Heart left ventricle (tissue), 13 donors: ENCODE data around the gene RREB1.

Experiments
- POLR2A ChIP-seq, 2 donors: fragments of 450-650 bp; IDR thresholded peaks; one replicate each; pipeline ENCODE4 v1.6.1; 2017; ENCODE audit warnings: antibody characterized with exemption in 2 of 2, mild to moderate bottlenecking in 2 of 2, moderate library complexity in 2 of 2
- TF ChIP-seq, protein P1 (sequence below), 12 donors: fragments of 200-600 bp; sonication (generic) in 4 of 12; IDR thresholded peaks; one replicate each; pipeline versions ENCODE4 v1.5.0 to v1.8.0; 2018 to 2022; ENCODE audit warnings: antibody characterized with exemption in 12 of 12, mild to moderate bottlenecking in 5 of 12
- donor health status: ischemic (EF 13 %, LVEDD 7.1; RV severe dilation, severe dysfunction).
- donor health status: DM: no; HTN: yes; CAD: no.
- donor health status: DM: no; HTN: no; CAD: no.
- donor health status: ischemic (EF 25% LVEDD 6.9; RV normal size, moderate dysfunction).
- donor health status: ischemic (EF 25% LVEDD 5.7; RV mildly dilated, moderate dysfunction).
- donor health status: ischemic (EF 35%, LVEDD 5.7; RV mildly dilated, moderate dysfunction).
- donor health status: nonischemic (EF 11% LVEDD 7.7; RV severe dilation, severe dysfunction).
- donor health status: DM: yes; HTN: yes; CAD: no.
- donor health status: PGD.
- donor health status: ischemic (EF 29% LVEDD 5.4; RV normal size, mild dysfunction).
- donor health status: nonischemic (EF 23%, LVEDD 6.1; RV moderate dilation, normal function).

DNA sequence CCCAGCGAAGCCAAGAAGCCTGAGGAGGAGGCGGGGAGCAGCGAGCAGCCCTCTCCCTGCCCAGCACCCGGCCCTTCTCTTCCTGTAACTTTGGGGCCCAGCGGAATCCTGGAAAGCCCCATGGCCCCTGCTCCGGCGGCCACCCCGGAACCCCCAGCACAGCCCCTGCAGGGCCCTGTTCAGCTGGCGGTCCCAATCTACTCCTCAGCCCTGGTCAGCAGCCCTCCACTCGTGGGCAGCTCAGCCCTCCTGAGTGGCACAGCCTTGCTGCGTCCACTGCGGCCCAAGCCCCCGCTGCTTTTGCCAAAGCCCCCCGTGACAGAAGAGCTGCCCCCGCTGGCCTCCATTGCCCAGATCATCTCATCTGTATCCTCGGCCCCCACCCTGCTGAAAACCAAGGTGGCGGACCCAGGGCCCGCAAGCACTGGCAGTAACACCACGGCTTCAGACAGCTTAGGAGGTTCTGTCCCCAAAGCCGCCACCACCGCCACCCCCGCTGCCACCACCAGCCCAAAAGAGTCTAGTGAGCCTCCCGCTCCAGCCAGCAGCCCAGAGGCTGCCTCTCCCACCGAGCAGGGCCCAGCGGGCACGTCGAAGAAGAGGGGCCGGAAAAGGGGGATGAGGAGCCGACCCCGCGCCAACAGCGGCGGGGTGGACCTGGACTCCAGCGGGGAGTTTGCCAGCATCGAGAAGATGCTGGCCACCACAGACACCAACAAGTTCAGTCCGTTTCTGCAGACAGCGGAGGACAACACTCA, 123.4 kb downstream of the RREB1 start:
- TF ChIP-seq, protein P1, sequence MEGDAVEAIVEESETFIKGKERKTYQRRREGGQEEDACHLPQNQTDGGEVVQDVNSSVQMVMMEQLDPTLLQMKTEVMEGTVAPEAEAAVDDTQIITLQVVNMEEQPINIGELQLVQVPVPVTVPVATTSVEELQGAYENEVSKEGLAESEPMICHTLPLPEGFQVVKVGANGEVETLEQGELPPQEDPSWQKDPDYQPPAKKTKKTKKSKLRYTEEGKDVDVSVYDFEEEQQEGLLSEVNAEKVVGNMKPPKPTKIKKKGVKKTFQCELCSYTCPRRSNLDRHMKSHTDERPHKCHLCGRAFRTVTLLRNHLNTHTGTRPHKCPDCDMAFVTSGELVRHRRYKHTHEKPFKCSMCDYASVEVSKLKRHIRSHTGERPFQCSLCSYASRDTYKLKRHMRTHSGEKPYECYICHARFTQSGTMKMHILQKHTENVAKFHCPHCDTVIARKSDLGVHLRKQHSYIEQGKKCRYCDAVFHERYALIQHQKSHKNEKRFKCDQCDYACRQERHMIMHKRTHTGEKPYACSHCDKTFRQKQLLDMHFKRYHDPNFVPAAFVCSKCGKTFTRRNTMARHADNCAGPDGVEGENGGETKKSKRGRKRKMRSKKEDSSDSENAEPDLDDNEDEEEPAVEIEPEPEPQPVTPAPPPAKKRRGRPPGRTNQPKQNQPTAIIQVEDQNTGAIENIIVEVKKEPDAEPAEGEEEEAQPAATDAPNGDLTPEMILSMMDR (IDR thresholded peaks at IDR 0.05): no peak
- TF ChIP-seq POLR2A (IDR thresholded peaks at IDR 0.05): no peak
